HG03442 (cell line): ENCODE results near the gene RNF144B.
"Not testable (repeated sequence)": the region's sequence is repeated elsewhere in the genome, so short reads cannot be mapped to it uniquely, and the experiment has no call there.

ENCODE experiments used
- ATAC-seq: cut with Tn5 transposase; IDR thresholded peaks from one replicate; pipeline ENCODE4 v1.9.1; 2021; ENCODE audit warnings: mild to moderate bottlenecking, moderate library complexity; ENCODE audit not compliant: unreplicated experiment

The RNF144B gene

GRCh38 chr6:18405477-18406293, 18.5 kb downstream of the RNF144B start:
- ATAC-seq = no peak

GRCh38 chr6:18406955-18407749, 20.0 kb downstream of the RNF144B start:
- ATAC-seq = no peak

GRCh38 chr6:18409602-18410001, 22.5 kb downstream of the RNF144B start:
- not testable (repeated sequence) for ATAC-seq

DNA sequence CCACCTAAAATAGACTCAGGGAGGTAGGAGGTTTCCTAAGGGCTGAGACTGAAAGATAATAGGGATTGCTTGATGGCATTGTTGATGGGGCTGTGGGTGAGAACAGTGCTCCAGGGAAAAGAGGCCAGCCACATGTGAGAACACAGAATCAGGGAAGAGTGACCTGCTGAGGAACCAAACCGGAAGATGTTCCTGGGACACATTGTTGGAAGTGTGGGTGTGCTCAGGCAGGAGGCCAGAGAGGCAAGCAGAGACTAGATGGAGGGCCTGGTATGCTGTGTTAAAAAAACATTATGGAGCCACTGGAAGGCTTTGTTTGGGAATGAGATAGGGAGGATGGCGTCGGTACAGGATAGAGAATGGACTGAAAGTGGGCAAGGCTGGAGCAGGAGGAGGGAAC, 23.3 kb downstream of the RNF144B start:
- no peak for ATAC-seq

DNA sequence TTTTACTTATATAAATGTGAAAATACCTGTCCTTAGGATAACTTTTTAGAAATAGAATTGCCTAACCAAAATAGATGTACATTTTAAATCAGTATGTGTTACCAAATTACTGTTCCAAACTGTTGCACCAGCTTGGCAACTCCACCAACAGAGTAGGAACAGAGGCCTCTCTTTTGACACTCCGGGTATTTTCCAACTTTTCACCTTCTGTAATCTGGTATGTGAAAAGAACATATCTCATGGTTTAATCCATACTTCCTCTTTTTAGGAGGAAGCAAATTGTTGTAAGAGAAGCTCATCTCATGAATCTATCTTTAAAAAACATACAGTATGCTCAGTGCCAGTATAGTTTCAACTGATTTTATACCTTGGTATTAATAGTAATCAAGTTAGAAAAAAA, 24.9 kb downstream of the RNF144B start:
- ATAC-seq = no peak

DNA sequence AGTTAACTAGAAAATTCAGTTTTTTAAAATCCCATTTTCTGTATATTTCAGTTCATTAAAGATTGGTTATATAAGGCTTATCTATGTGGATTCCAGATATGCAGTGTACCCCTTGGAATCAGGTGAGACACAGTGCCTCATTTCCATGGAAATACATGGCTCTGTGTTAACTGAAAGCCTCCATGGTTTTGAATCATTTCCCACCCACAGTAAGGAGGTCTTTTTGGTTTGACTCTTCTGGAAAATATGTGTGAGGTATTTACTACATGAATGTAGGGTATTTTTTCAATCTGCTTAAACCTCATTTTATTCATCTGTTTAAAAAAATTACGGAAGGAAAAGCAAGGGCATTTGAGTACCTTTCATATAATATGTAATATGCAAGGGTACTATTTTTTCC, 25.5 kb downstream of the RNF144B start:
- no peak for ATAC-seq

DNA sequence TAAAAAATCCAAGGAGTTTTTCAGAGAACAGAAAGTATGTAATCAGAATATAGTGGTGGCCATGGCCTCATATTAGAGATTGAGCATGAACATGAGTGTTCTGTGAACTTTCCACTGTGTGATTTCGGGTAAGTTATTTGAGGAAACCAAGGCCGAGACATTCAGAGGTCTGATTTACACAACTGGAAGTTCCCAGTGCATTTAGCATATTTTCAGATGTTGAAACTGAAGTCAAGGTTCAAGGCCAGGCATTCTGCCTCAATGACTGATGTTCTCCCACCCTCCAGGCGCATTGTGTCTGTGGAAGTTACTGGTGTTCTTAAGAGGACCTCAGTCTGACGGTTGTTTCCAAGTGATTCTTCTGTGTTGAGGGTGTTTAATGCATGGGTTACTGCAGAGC, 26.2 kb downstream of the RNF144B start:
- ATAC-seq = no peak

GRCh38 chr6:18414116-18414515, 27.0 kb downstream of the RNF144B start:
- no peak for ATAC-seq

- ATAC-seq = no peak
Measured at GRCh38 chr6:18415207-18415606, 28.1 kb downstream of the RNF144B start.

- no peak for ATAC-seq
Measured at GRCh38 chr6:18415671-18416340, 28.7 kb downstream of the RNF144B start.

- ATAC-seq = no peak
Measured at GRCh38 chr6:18416341-18416679, 29.2 kb downstream of the RNF144B start.

GRCh38 chr6:18420328-18420727, 33.2 kb downstream of the RNF144B start:
- no peak for ATAC-seq

DNA sequence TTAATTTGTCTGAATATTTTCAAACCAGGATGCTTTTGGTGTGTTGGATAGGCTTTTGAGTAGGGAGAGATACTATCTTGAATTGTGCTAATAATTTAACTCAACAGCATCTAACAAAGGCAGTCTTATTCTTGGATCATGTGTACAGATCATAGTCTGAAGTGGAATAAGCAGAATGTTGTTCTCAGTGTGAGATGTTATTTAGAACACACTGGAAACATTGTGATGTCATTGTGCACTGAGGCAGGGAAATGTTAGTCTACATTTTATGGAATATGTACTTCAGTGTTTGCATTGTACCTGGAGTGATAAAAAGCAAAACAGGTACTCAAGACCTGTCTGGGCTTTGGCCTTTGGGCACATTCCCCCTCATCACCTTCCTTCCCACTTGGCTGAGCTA, 35.0 kb downstream of the RNF144B start:
- ATAC-seq = no peak

DNA sequence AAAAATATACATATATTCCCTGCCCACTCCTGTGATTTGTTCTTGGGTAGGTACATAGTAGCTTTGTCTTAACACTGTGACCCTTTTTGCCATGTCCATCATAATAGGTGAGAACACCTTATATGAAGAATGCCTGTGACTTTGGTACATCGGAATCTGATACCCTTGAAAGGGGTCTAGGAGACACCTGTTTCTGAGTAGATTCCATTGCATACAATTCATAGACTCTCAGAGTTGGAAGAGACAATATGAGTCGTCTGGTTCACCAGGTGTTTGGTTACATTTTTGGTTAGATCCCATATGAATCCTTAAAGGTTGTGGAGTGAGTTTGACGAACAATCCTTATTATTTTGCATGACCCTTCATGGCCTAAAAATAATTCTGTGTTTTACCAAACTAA, 36.3 kb downstream of the RNF144B start:
- no peak for ATAC-seq

- no peak for ATAC-seq
Measured at GRCh38 chr6:18424201-18424600, 37.1 kb downstream of the RNF144B start.

GRCh38 chr6:18425218-18425617, 38.1 kb downstream of the RNF144B start:
- no peak for ATAC-seq

DNA sequence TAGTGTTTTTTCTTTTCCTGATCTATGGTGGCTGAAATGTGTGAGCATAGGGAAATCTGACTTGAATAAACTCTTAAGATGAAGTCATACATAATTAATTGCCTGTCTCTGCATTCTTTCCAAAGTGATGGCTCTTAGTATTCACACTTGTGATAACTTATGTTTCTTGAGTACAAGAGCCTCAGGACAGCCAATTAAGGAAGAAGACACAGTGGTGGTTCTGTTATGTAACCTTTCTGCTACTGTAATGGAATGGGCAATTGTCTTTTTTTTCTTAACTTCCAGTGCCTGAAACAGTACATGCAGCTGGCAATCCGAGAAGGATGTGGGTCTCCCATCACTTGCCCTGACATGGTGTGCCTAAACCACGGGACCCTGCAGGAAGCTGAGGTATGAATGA, 40.1 kb downstream of the RNF144B start:
- ATAC-seq = no peak

DNA sequence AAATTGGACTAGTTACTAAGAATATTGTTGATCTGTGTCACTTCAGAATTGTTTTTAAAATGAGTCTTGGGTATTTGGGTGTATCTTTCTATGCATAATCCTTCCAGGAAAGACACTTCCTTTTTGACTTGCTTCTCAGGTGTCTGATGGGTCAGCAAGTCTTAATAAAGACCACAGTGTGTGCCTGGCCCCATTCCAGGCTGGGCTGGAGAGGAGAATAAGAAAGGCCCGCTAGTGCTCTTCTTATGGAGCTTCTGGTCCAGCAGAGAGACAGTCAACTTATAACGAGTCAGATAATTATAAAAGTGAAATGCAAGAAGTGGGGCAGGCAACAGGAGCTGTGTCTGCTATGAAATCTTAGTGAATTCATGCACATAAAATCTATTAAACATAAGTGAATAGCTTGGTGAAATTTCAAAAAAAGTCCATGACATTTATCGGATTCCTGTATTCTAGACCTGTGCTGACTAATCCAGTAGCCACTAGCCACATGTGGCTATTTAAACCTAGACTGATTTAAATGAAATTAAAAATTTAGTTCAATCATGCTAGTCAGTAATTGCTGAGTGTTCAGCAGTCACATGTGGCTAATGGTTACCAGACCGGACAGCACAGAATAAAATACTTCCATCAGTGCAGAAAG, 42.6 kb downstream of the RNF144B start:
- ATAC-seq = no peak

GRCh38 chr6:18431581-18431980, 44.4 kb downstream of the RNF144B start:
- ATAC-seq = no peak

DNA sequence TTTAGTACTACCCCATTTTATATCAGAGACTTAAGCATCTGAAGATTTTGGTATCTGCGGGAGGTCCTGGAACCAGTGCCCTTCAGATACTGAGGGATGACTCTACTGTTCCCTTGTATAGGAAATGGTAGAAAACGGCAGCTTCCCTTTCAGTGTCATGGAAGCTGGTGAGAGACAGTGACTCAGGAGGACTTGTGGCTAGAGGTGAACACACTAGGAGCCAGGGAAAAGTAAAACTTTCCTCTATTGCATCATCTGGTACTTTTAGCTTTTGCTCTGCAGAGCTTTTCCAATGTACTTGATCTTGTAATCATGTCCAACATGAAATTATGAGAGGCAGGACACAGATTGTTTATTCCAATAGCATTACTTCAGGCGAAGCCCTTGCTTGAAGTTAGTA, 45.0 kb downstream of the RNF144B start:
- no peak for ATAC-seq

DNA sequence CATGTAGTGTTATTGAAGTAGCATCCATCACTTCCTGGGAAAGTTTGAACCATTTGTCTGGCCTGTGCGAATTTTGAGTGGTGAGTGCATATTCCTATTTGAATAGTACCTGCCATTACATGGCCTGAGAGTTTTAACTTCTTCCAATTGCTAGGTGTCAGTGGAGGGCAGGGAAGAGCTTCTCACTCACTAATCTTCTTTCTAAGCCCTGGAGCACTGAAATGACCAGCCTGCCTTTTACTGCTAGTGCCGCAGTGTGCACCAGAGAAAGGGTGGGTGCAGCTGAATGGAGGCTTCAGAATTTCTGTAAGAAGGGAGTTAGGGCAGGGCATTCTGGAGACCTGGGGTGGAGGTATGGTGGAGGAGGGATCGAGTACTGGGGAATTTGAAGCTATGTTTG, 45.5 kb downstream of the RNF144B start:
- ATAC-seq = no peak
